GM12874 (cell line): ENCODE data around the gene VPS41.

Experiments
- CTCF ChIP-seq: IDR thresholded peaks from 2 replicates; pipeline ENCODE4 v1.5.1; 2011; ENCODE audit warnings: low read depth, mild to moderate bottlenecking, control low read depth, low read length, moderate library complexity; ENCODE audit not compliant: insufficient read depth

The VPS41 gene

GRCh38 chr7:38905056-38905759 lies 3.8 kb downstream of the VPS41 start:
- no peak for TF ChIP-seq CTCF

GRCh38 chr7:38903057-38903456 lies 5.9 kb downstream of the VPS41 start:
- no peak for TF ChIP-seq CTCF

GRCh38 chr7:38902449-38902848 lies 6.5 kb downstream of the VPS41 start:
- TF ChIP-seq CTCF, result no peak

GRCh38 chr7:38893061-38893460 lies 15.9 kb downstream of the VPS41 start:
- TF ChIP-seq CTCF, result no peak

GRCh38 chr7:38890597-38890996 lies 18.4 kb downstream of the VPS41 start:
- TF ChIP-seq CTCF, result no peak

- TF ChIP-seq CTCF, result no peak
Observed at GRCh38 chr7:38889872-38890432, 19.0 kb downstream of the VPS41 start.

GRCh38 chr7:38889079-38889478 lies 19.9 kb downstream of the VPS41 start:
- TF ChIP-seq CTCF, result no peak
